HG03097 (cell line): Measurements from ENCODE around the gene ANTXR1.
"Not testable (repeated sequence)": the region's sequence is repeated elsewhere in the genome, so short reads cannot be mapped to it uniquely, and the experiment has no call there.

Experiments
- ATAC-seq: cut with Tn5 transposase; IDR thresholded peaks from one replicate; pipeline ENCODE4 v1.9.1; 2021; ENCODE audit not compliant: unreplicated experiment, low FRiP score

Gene ANTXR1

GRCh38 chr2:69157441-69157840 lies 144.5 kb downstream of the ANTXR1 start:
- ATAC-seq = no peak

GRCh38 chr2:69159986-69160385 lies 147.0 kb downstream of the ANTXR1 start:
- ATAC-seq = no peak

DNA sequence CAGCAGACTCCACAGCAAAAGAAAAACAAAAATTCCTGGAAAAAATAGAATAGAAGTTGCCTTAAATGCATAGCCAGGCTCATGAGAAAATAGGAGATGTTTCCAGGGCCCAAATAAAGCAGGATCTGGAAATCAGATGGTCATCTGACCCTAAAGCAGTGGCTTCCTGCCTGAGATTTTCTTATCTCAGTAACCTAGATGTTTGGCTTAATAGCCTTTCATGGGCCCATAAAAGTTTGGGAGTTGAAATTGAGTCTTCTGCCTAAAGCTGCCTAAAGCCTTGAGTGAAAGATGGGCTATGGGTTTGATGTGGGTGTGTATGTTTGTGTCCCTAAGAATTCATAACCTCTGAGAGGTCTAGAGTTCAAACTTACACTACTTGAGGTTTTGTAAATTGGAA lies 149.1 kb downstream of the ANTXR1 start:
- no peak for ATAC-seq

- no peak for ATAC-seq
These were observed 150.1 kb downstream of the ANTXR1 start for GRCh38 chr2:69163109-69163508.

- ATAC-seq = no peak
These were observed 150.6 kb downstream of the ANTXR1 start for GRCh38 chr2:69163556-69163955.

DNA sequence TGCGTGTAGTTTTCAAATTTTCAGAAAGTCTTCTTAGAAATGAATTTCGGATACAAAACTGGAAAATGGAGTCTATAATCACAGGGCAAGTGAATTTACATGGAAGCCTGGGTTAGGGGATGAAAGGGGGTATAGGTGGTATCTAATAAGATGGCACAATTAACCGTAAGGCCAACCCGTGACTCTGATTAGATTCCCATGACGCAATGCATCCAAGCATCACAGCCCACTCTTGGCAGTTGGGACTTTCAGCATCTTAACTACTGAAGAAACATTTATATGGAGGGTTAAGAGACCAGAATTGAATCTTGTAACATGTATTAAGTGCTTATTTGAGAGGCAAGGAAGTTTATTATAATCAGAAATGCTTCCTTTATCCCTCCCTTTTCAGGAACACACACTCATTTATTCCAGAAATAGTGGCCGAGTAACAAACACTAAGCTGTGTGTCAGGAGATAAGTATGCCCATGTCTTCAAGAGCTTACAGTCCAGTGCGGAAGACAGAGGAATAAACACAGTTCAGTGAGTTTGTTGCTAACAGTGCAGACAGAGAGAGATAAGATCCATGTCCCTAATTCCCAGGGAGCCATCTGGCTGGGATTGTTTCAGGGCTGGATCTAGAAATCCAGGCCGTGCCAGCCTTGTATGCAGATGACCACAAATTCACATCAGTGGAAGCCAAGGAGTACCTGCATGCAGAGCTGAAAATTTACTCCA lies 151.2 kb downstream of the ANTXR1 start:
- no peak for ATAC-seq

DNA sequence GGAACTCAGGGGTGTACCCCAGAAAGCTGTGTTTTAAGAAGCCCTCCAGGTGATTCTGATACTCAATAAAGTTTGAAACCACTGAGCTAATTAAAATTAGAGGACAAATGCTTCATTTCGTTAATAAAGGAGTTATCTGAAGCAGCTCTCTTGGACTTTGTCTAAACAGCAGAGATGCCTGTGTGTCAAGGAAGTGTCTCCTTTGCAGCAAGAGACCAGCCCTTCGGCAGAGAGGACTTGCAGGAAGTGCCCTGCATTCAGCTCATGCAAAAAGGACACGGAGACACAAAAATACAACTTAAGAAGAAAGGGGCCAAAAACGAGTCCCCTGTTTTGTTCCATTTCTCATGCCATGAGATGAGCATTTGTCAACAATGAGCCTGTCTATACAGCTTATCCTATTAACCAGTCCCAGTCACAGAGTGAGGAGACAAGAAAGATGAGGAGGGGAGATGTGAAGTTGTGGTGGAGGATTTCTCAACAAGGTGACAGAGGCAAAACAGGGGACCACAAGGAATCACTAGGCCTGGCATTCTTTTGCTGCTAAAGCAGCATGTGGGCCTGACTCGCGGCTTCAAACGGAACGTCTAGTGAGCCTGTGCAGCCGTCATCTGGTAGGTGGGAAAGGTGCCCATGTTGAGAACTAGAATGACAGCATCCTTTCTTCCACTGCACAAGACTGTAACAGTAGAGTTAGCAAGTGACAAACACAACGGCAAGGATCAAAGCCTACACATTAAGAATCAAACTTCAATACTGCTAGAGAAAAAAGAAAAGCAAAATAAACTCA lies 152.3 kb downstream of the ANTXR1 start:
- ATAC-seq = no peak

DNA sequence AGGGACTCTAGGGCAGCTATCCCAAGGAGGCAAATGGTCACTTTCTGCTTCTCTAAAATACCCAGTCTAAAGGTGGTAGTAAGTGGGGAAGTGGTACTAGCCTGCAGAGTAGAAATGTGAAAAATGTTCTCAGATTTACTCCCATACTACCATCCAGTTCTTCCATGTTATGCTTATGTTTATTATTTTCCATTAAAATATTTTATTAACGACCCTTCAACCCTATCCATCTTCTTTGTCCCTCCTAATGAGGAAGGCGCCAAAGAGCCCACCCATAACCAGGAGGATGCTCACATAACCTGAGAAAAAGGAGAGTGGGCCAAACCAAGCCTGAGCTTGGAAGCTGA lies 153.5 kb downstream of the ANTXR1 start:
- no peak for ATAC-seq

- ATAC-seq = no peak
These were observed 154.0 kb downstream of the ANTXR1 start for GRCh38 chr2:69166812-69167468.

- no peak for ATAC-seq
These were observed 154.5 kb downstream of the ANTXR1 start for GRCh38 chr2:69167469-69167822.

GRCh38 chr2:69168144-69168813 lies 155.3 kb downstream of the ANTXR1 start:
- no peak for ATAC-seq

DNA sequence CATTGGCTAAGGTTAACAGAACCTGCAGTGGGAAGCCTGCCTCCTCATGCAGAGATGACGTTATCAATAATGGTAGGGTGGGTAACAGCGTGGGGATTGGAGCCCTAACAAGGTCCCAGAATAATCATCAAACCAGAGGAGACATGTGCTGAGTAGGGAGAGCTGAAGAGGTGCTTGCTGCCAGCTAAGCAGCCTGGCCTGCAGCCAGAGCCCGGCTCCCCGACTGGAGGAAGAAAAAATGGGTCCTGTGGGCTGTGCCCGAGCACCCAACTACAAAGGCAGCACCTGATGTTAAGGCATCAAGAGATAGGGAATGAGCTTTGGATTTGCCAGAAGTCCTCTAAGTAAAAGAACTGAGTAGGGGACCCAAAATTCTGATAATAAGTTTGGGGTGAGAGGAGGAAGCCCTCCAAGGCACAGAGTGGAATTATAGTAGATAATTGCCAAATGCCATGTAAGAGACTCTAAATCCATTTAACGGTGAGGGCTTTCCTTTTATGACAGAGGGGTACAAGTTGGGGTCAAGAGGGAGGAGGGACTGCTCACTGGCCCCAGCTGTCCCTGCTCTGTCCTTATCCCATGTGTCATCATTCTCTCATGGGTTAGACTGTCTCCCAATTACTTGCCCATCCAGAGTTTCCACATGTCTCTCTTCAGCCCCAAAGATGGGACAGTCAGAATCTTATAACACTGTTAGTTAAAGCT lies 156.1 kb downstream of the ANTXR1 start:
- ATAC-seq = no peak

DNA sequence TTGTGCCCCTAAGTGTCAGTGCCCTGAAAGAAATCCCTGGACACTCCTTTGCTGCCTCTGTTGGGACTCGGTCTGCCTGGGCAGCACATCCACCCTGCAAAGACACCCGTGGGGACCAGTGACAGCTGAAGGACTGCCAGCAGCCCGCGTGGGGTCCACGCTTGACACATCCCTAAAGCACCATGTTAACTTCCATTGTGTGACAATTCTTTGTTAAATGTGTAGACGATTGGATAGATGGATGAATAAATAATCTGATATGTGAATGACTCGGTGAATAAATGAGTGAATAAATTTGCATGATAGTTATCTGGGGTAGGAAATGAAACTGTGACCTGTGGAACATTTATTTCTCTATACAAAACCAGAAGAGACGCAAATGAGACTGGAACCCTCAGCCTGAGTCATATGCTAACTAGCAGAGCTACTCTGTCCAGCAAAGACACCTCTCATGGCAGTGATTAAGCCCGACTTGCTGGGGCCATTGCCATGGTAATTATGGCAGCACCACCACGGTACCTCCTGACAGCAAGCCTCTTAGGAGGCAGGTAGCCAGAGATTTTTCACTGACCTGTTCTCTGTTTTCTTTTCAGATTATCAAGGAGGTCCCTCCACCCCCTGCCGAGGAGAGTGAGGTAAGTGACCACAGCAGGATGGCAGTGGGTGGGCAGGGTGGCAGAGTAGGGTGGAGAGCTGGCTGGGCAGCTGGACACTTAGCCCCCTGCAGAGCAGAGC lies 156.8 kb downstream of the ANTXR1 start:
- ATAC-seq = no peak

- no peak for ATAC-seq
These were observed 157.7 kb downstream of the ANTXR1 start for GRCh38 chr2:69170661-69171060.

DNA sequence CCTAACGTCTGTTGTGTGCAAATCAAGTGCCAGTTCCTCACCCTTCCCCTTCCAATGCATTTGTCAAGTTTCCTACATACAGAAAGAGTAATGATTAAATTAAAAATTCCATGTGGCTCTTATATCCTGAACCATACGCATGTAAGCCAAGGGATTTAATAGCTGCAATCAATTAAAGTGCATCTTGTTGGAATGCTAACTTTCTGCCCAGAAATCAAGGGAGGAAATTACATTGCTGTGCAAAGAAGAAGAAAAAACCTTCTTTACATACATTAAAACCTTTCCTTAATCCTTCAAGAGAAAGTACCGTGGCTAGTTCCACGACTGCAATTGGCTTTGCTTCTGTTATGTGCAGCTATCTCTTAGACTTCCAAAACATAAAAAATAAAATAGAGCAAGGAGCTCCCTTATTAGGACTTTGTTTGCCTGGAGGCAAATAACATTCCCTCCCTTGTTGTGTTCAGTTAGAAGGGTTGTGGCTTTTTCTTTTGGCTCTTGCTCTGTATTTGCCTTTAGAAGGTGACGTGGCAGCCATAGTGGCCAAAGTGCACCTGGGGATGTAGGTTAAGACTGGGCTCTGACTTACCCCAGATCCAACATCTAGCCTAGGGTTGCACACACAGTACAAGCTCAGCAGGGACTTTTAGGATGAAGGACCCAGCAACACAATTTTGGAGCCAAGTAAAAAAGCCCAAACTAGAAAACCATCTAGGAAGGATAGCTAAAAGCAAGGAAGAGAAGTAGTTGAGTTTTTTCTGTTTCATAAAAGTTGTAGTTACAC lies 158.3 kb downstream of the ANTXR1 start:
- no peak for ATAC-seq

DNA sequence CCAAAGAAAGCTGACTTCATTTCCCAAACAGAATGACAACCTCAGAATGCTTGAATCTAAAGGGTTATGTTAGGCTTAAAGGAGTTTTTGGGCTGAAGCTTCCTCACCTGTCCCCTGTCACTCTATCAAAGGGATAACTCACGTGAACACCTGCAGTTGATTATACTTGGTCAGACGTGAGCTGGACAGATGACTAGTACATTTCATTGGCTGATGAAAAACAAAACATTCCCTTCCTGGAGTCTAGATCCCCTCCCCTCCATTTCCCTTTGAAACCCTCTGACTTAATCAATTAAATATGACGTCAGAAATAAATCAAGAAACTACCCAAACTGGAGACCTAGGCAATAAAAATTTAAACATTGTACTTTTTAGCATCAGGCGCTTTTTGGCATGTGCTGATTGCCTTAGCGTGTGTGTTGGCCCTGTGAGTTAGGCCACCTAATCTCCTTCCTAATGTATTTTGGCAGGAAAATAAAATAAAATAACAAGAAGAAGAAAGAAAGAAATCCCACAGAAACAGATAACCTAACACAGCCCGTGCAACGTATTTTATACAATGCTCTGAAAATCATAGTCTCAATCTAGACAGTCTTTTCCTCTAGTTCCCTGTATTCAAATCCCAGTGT lies 159.0 kb downstream of the ANTXR1 start:
- no peak for ATAC-seq

DNA sequence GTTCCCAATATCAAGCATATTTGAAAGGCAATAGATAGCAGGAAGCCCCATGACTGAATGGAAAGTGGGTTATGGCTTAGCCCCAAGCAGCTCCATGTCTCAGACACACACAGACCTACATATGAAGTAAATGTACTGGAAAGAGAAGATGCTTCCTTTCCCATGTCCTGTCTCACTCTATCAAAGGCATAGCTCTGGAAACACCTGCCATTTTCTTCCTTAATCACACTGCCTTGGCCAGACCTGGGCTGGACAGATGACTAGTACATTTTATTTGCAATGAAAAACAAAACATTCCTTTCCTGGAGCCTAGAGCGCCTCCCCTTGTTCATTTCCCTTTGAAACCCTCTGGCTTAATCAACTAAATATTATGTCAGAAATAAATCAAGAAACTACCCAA lies 160.7 kb downstream of the ANTXR1 start:
- no peak for ATAC-seq

DNA sequence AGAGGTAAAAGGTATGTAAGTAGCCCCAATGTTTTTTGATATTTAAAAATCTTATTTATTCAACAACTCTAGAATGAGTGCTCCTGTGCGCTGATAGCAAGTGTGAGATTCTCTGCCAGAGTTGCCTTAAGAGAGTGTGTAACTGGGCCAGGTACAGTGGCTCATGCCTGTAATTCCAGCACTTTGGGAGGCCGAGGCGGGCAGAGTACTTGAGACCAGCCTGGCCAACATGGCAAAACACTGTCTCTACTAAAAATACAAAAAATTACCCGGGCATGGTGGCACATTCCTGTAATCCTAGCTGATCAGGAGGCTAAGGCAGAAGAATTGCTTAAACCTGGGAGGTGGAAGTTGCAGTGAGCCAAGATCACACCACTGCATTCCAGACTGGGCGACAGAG lies 161.2 kb downstream of the ANTXR1 start:
- ATAC-seq = not testable (repeated sequence)
